Fibroblast of mammary gland (primary cell): ENCODE data around the gene PGM5.
A peak's percentile ranks its signal among the peaks of the same experiment; 100 is the strongest.

Experiments used
- DNase-seq: peaks from one replicate; pipeline ENCODE4 v3.0.0-alpha.2; 2010; ENCODE audit warnings: low read depth
- H3K4me3 ChIP-seq: 2 replicates; pipeline ENCODE4 v1.5.1; 2011; ENCODE audit warnings: low read depth, mild to moderate bottlenecking, low read length, moderate library complexity; ENCODE audit not compliant: control insufficient read depth
- CTCF ChIP-seq: conservative IDR thresholded peaks from 2 replicates; pipeline ENCODE4 v1.5.1; 2011; ENCODE audit warnings: low read depth, low read length, inconsistent platforms; ENCODE audit not compliant: control insufficient read depth, insufficient read depth

Gene PGM5

GRCh38 chr9:68497629-68498028 lies 141.2 kb downstream of the PGM5 start:
- no peak for DNase-seq
- H3K4me3 ChIP-seq = no peak overlapping the region
- no peak for TF ChIP-seq CTCF

- no peak for DNase-seq
- TF ChIP-seq CTCF = no peak
- no peak overlapping the region for H3K4me3 ChIP-seq
These were observed 142.4 kb downstream of the PGM5 start for GRCh38 chr9:68498816-68499215.

- no peak overlapping the region for H3K4me3 ChIP-seq
- DNase-seq = peak; percentile 11
- no peak for TF ChIP-seq CTCF
These were observed 144.3 kb downstream of the PGM5 start for GRCh38 chr9:68500457-68501381.

GRCh38 chr9:68502279-68502678 lies 145.9 kb downstream of the PGM5 start:
- no peak for TF ChIP-seq CTCF
- no peak overlapping the region for H3K4me3 ChIP-seq
- DNase-seq = no peak

GRCh38 chr9:68505681-68506409 lies 149.4 kb downstream of the PGM5 start:
- H3K4me3 ChIP-seq = no peak overlapping the region
- peak; percentile 7 for DNase-seq
- no peak for TF ChIP-seq CTCF

- no peak overlapping the region for H3K4me3 ChIP-seq
- DNase-seq = no peak
- TF ChIP-seq CTCF = no peak
These were observed 150.1 kb downstream of the PGM5 start for GRCh38 chr9:68506551-68506950.
